ENCODE measurements around the gene KRTAP10-3.

GRCh38 chr21:44514746-44515358 is 43.7 kb downstream of the KRTAP10-3 start:
- TF ChIP-seq E2F1 (CRISPR knock-in tag; IDR thresholded peaks at IDR 0.05) (no peak), ZBTB33 (CRISPR knock-in tag; IDR thresholded peaks at IDR 0.05) (no peak), BACH1 (tag; IDR thresholded peaks at IDR 0.05) (no peak), POLR2A (conservative IDR thresholded peaks at IDR 0.05) (no peak), TCF7 (IDR thresholded peaks at IDR 0.05; ENCODE audit: borderline replicate concordance) (no peak), BDP1 (IDR thresholded peaks at IDR 0.05; ENCODE audit: insufficient read depth, insufficient read length) (no peak), POLR2AphosphoS5 (IDR thresholded peaks at IDR 0.05; ENCODE audit: control insufficient read depth, insufficient read depth, low read depth, low read length) (no peak), KDM5B (IDR thresholded peaks at IDR 0.05; ENCODE audit: insufficient replicate concordance, low read depth, low read length) (no peak), MYC (IDR thresholded peaks at IDR 0.05; ENCODE audit: low read depth, low read length) (no peak), MYC (CRISPR knock-in tag; IDR thresholded peaks at IDR 0.05; ENCODE audit: borderline replicate concordance, low read depth) (no peak)
